Daoy (cell line): ENCODE results near the gene SNX1. TPM values are rescaled to one million over a fixed set of nuclear protein-coding genes. Genes with fewer than 3 reads are reported as not detected.
"Not testable (repeated sequence)": the region's sequence is repeated elsewhere in the genome, so short reads cannot be mapped to it uniquely, and the experiment has no call there.

Source experiments
- DNase-seq: peaks from one replicate; pipeline ENCODE4 v3.0.0-alpha.2; 2015; ENCODE audit warnings: low read depth
- total RNA-seq: library from RNA; depleted of rRNA; stranded (reverse); fragments of >200 nt; shearing (Covaris generic); gene quantifications from 2 replicates; pipeline ENCODE4 v1.2.3, GENCODE V29; 2014; rRNA removed

Gene SNX1
- 14.6 and 31.4 TPM in 2 replicates for total RNA-seq

DNA sequence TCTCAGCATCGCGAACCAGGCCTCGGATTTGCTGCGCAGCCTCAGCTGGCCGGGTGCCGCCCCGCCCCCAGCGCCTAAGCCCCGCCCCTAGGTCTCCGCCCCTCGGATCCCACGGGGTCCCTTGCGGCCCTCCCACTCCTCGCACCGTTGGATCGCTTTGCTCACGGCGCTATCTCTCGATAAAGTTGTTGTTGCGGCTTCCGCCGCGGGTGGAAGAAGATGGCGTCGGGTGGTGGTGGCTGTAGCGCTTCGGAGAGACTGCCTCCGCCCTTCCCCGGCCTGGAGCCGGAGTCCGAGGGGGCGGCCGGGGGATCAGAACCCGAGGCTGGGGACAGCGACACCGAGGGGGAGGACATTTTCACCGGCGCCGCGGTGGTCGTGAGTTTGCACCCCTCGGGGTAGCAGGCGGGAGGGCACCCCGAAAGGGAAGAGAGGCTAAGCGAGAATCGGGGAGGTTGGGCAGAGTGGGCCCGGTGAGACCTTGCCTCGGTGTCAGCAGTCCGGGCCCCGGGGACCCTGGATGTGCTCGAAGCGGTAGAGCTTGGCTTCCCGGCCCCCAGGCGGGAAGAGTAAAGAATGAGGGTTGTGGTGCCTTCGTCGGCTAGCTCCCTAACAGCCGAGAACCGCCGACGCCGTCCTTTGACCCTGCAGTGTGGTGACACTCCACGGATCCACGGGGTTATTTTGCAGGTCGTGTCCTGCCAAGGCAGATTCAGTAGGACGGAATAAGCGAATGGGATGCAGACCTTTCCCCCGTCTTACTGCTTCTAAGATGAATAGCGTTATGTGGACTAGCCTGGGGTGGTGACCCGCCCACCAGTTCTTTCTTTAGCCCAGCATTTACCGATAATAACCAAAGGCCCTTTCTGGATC is at the start of gene SNX1:
Gene SNX1 (plus strand): TSS at position 188 of the 873 bp plus-strand sequence. CDS start 32 bp downstream, at position 220.
- peak; percentile 94 for DNase-seq

- DNase-seq, result peak; percentile 80
Measured at GRCh38 chr15:64046421-64047153, 49.2 kb upstream of the SNX1 start, which contains the start of gene DAPK2. TSS of gene DAPK2 (minus strand) at chr15:64046485. CDS start at chr15:64040261, 6,224 bp downstream.

DNA sequence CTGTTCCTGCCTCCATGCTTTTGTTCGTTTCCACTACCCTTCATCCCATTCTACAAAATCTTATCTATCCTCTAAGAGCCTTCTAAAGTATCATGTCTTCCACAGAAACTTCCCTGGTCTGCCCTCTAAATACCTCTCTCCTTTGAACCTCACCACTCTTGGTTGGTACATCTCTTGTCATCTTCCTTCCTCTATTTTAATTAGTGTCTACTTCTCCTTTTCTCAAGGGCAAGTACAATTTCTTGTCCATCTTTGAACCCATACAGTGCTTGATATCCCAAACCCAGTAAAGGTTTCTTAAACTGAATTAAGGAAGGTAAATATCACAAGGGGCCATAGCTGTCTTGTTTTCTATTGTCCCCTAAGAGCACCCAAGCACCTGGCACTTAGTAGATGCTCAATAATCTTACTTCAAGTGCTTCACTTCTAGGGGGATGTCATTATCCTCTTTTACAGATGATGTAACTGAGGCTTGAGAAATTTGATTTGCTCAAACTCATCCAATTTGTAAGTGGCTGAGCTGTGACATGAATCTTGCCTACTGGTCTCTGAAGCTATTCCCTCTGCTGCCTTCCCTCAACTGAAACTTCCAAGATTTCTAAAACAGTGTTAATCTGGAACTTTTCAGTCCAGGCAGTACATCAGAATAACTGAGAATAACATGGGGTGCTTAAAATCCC is 46.9 kb upstream of the SNX1 start:
- DNase-seq, result no peak

DNA sequence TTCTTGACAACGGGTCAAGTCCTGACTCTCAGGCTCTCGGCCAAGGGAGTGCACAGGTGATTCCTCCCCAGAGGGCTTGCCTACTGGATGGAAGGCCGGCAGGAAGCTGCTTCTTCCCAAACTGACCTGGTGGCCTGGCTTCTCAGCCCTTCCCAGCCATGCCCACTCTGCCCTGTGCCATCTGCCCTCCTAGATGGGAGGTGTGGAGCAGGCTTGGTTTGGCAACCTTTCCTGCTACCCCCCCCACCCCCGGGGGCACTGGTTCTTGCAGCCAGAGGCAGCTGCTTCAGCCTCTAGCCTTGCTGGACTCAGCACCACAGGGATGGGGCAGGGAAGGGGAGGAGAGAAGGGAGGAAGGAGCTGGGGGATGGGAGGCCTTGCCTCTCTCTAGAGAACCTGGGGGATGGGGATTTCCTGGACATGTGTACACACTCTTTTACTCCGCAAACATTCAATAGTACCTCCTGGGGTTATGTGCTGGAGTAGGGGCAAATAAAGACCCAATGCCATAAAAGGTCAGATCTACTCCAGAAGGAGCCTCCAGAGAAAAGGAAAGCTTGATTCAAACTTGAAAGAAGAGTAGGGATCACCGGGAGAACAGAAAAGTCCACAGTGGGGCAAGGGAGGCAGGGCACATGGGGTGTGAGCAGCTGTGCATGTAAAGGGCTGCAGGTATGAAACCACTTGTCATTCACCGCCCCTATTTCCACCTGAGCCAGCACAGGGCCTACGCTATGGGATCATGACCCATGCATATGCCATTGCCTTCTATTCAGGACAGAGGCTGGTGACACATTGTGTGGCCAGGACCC is 45.3 kb upstream of the SNX1 start:
- no peak for DNase-seq

DNA sequence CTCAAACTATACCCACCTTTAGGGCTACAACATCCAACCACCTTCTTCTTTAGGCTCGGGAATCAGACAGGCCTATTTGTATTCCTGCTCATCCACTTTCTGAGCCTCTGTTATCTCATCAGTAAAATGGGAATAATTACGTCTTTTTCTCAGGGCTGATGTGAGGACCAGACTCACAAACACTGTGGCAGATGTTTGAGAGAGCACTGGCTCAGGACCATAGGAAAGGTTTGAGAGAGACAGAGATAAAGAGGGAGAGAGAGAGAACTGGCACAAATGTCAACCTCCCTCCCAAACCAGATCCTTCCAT is 44.7 kb upstream of the SNX1 start:
- DNase-seq, result no peak

DNA sequence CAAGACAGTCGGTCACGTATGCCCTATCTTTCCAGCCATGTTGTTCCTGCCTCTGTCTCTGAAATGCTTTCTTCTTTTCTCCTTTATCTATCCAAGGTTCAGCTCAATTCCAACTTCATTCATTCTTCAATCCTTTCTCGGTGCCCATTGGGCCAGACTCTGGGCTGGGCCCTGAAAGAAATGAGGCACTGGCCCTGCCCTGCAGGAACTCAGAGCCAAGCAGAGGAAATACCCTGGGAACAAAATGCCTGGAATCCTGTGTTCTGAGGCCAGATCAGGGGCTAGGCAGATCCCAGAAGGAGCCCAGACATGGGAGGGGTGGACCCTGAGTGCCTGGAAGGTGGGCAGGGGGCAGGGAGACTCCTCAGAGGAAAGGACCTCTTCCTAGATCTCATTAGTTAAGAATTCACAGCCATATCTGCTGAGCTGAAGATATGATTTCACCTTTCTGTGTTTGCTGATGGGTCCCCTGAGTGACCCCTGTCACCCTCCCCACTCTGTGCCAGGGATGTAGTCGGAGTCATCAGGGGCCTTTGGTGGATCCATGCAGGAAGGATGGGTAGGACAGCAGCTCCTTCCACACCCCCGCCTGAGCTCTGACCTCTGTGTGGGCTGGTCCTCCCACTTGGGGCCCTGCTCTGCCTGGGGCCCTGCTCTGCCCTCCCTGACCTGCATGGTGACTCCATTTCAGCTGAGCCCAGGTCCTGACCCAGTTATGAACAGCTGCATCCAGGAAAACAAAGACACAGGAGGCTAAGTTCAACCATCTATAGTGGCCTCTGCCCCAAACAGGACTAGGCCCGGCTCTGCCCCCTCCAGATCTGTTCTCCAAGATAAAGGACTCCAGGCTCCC is 44.1 kb upstream of the SNX1 start:
- no peak for DNase-seq

DNA sequence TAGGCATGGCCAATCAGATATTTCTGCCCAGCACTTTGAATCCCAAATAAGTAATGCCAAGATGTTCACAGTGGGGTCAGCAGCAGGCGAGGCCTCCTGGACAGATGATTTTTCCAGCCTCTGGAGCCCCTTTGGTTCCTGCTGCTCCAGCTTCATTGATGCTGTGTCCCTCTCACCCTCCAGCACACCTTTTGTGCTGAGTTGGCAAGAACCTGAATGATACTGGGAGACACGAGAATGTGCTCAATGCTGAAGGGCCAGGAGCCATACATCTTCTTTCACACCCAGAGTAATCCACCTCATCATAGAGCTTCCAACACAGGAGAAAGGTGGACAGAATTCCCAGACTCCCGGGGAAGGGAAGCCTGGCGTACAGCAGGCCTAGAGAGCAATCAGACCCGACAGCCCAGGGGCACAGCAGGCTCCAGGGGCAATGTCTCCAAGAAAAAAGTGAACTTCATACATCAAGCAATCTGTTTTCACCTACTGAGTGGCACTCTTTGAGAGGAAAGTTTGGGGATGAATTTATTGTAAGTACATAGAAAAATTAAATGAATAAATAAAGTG is 42.8 kb upstream of the SNX1 start:
- no peak for DNase-seq

GRCh38 chr15:64053674-64054073 is 42.1 kb upstream of the SNX1 start:
- DNase-seq, result not testable (repeated sequence)

GRCh38 chr15:64058279-64058678 is 37.5 kb upstream of the SNX1 start:
- no peak for DNase-seq

GRCh38 chr15:64059104-64059503 is 36.7 kb upstream of the SNX1 start:
- DNase-seq, result not testable (repeated sequence)

GRCh38 chr15:64060716-64061115 is 35.1 kb upstream of the SNX1 start:
- no peak for DNase-seq

DNA sequence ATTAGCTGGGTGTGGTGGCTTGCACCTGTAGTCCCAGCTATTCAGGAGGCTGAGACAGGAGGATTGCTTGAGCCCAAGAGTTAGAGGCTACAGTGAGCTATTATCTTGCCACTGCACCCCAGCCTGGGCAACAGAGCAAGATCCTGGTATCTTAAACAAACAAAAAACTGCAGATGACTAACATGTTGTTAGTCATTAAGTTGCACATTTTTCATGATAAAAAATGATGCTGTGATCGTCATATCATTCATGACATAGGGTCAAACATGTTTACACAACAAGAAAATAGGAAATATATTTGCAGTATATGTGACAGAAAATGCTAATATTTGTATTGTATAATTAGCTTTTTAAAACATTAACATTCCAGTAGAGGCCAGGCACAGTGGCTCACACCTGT is 29.3 kb upstream of the SNX1 start:
- DNase-seq, result no peak

- DNase-seq, result peak; percentile 68
Measured at GRCh38 chr15:64067564-64068030, 28.2 kb upstream of the SNX1 start.

GRCh38 chr15:64068133-64068532 is 27.6 kb upstream of the SNX1 start:
- DNase-seq, result no peak

DNA sequence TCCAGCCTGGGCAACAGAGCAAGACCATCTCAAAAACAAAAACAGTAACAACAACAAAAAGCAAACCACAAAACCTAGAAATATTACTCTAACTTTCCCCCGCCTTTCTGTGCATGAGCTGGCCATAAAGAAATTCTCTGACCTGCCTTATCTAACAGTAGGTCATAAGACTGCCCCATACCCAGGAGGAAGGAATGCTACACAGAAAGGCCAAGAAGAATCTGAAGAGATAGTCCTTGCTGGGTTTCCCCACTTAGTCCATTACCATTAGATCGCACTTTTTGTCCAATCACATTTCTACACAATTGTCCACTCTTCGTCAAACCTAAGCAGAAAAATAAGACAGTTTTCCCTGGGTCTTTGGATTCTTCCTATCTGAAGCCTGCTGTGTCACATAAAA is 25.7 kb upstream of the SNX1 start:
- no peak for DNase-seq

GRCh38 chr15:64070965-64071851 is 24.6 kb upstream of the SNX1 start:
- DNase-seq, result peak; percentile 61

DNA sequence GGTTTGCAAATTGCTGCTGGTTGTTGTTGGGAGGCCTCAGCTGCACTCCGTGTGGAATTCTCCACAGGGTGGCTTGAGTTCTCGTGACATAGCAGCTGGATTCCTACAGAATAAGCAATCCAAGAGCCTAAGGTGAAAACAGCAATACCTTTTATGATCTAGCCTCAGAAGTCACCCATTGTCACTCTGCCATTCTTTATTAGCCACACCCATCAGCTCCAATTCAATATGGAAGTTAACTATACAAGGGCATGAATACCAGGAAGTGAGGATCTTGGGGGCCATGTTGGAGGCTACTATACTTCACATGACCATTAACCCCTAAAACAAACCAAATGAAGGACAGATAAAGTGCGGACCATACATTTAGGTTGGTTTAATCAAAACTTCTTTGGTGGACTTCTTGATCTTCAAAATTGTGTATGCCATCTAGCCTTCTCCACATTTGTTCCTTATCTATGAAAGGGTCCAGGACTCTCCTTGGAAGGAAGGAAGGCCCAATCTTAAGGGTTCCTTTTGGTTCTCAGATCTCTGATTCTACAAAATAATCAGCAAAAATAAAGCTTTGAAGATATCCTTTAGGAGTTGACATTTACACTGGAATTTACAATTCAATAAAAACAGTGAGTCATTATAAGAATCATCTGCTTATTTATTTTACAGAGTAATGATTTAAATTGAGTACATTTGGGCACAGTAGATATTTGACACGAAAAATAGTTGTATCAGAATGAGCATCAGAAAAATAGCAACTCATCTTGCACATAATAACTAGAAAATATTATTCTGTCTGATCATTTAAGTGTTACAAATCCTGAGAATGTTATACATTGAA is 23.6 kb upstream of the SNX1 start:
- DNase-seq, result no peak

GRCh38 chr15:64072812-64073211 is 23.0 kb upstream of the SNX1 start:
- DNase-seq, result no peak
